ENCODE measurements around the gene QSOX2.

QSOX2 gene

GRCh38 chr9:136160995-136161610 is 84.5 kb downstream of the QSOX2 start:
- Histone ChIP-seq H3K4me3 (ENCODE audit: low read length) (no peak overlapping the region), H3K27ac (ENCODE audit: low read length) (no peak overlapping the region), H3K9me3 (ENCODE audit: control insufficient read depth, insufficient read depth, low read length) (no peaks in the 10 kb centered on the region), H3K27me3 (ENCODE audit: control insufficient read depth, insufficient read depth, low read length) (no peaks in the 10 kb centered on the region), H3K4me1 (ENCODE audit: control insufficient read depth, insufficient read depth, low read length) (no peaks in the 10 kb centered on the region), H3K36me3 (ENCODE audit: control insufficient read depth, insufficient read depth, low read length) (no peaks in the 10 kb centered on the region)
- WGBS (ENCODE audit: insufficient coverage, insufficient read length) = no CpG with 5 or more reads among the region's 10 CpGs
- no peak for DNase-seq (ENCODE audit: low read depth, low spot score)

- no peak for DNase-seq (ENCODE audit: low read depth, low spot score)
- H3K9me3 ChIP-seq (ENCODE audit: control insufficient read depth, insufficient read depth, low read length) = no peaks in the 10 kb centered on the region
- H3K36me3 ChIP-seq (ENCODE audit: control insufficient read depth, insufficient read depth, low read length) = no peaks in the 10 kb centered on the region
- no peak overlapping the region for H3K4me3 ChIP-seq (ENCODE audit: low read length)
- H3K27me3 ChIP-seq (ENCODE audit: control insufficient read depth, insufficient read depth, low read length) = no peaks in the 10 kb centered on the region
- H3K4me1 ChIP-seq (ENCODE audit: control insufficient read depth, insufficient read depth, low read length) = no peaks in the 10 kb centered on the region
- no CpG with 5 or more reads among the region's 12 CpGs for WGBS (ENCODE audit: insufficient coverage, insufficient read length)
- H3K27ac ChIP-seq (ENCODE audit: low read length) = no peak overlapping the region
Observed at GRCh38 chr9:136160381-136160841, 85.2 kb downstream of the QSOX2 start.

- H3K27me3 ChIP-seq (ENCODE audit: control insufficient read depth, insufficient read depth, low read length) = no peaks in the 10 kb centered on the region
- no peaks in the 10 kb centered on the region for H3K4me1 ChIP-seq (ENCODE audit: control insufficient read depth, insufficient read depth, low read length)
- no peaks in the 10 kb centered on the region for H3K9me3 ChIP-seq (ENCODE audit: control insufficient read depth, insufficient read depth, low read length)
- no peak overlapping the region for H3K4me3 ChIP-seq (ENCODE audit: low read length)
- WGBS (ENCODE audit: insufficient coverage, insufficient read length) = no CpG with 5 or more reads among the region's 16 CpGs
- no peaks in the 10 kb centered on the region for H3K36me3 ChIP-seq (ENCODE audit: control insufficient read depth, insufficient read depth, low read length)
- DNase-seq (ENCODE audit: low read depth, low spot score) = no peak
- H3K27ac ChIP-seq (ENCODE audit: low read length) = no peak overlapping the region
Observed at GRCh38 chr9:136159851-136160250, 85.8 kb downstream of the QSOX2 start.

DNA sequence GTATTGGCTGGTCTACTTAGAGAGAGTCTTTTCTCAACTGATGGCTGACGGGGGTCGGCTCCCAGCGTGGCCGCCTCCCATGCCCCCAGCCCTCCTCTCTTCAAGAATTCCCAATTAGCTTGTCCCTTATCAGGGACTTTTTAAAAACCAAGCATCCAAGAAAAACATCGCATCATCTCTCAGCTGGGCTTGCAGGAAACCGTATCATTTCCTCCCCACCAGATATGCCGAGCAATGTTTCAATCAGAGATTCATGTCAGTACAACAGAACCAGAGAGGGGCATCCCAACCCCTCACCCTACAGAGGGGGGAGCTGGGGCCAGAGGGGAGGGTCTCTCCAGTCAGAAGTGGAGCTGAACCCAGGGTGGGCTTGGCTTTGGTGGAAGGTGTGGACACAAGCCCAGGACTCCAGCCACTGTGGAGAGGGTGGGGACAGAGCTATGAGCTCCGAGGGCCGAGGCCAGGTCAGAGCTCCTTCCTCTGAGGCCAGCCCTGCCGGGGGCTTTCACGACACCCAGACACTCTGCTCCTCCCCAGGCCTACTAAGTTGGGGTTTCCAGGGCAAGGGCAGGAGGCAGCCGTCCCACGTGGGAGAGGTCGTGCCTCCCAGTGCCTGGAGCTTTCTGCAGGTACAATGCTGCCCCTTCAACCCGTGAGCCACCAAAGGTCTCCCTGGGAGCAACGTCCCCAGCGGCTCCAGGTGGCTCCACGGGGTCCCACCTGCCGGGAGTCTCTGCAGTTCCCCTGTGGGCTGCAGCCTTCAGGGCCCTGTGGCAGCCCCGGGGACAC is 87.9 kb downstream of the QSOX2 start:
- WGBS (ENCODE audit: insufficient coverage, insufficient read length) = no CpG with 5 or more reads among the region's 20 CpGs
- H3K4me3 ChIP-seq (ENCODE audit: low read length) = no peak overlapping the region
- DNase-seq (ENCODE audit: low read depth, low spot score) = no peak
- no peak overlapping the region for H3K27ac ChIP-seq (ENCODE audit: low read length)
- no peaks in the 10 kb centered on the region; the same call in 1 of the 2 replicates for H3K36me3 ChIP-seq (ENCODE audit: control insufficient read depth, insufficient read depth, low read length)
- no peaks in the 10 kb centered on the region for H3K9me3 ChIP-seq (ENCODE audit: control insufficient read depth, insufficient read depth, low read length)
- H3K4me1 ChIP-seq (ENCODE audit: control insufficient read depth, insufficient read depth, low read length) = no peaks in the 10 kb centered on the region; the same call in 1 of the 2 replicates
- H3K27me3 ChIP-seq (ENCODE audit: control insufficient read depth, insufficient read depth, low read length) = no peaks in the 10 kb centered on the region
